HepG2 (cell line): ENCODE measurements around the gene CIAO2B. TPM values are rescaled to one million over a fixed set of nuclear protein-coding genes. Genes with fewer than 3 reads are reported as not detected.

ENCODE experiments used
- DBP ChIP-seq: sonication (generic); formaldehyde crosslinking; IDR thresholded peaks from 2 replicates; pipeline ENCODE4 v1.4.0; 2020; ENCODE audit warnings: missing genetic modification reagents; ENCODE audit errors: not compliant biosample characterization
- ERF ChIP-seq: IDR thresholded peaks from 2 replicates; pipeline ENCODE4 v1.6.1; 2018; ENCODE audit warnings: missing biosample characterization, missing genetic modification reagents
- HDAC2 ChIP-seq: sonication (generic); formaldehyde crosslinking; IDR thresholded peaks from 2 replicates; pipeline ENCODE4 v1.4.0; 2020; ENCODE audit warnings: missing genetic modification reagents
- HNRNPL ChIP-seq: fragments of 200-400 bp; formaldehyde crosslinking; IDR thresholded peaks from 2 replicates; pipeline ENCODE4 v1.6.1; 2017; ENCODE audit warnings: mild to moderate bottlenecking, low read depth, low read length
- MIER3 ChIP-seq: IDR thresholded peaks from 2 replicates; pipeline ENCODE4 v1.6.1; 2016; ENCODE audit warnings: missing compliant biosample characterization, borderline replicate concordance
- MIXL1 ChIP-seq: IDR thresholded peaks from 2 replicates; pipeline ENCODE4 v1.6.1; 2016
- MXD4 ChIP-seq: IDR thresholded peaks from 2 replicates; pipeline ENCODE4 v1.6.1; 2016; ENCODE audit warnings: mild to moderate bottlenecking, missing biosample characterization, missing genetic modification reagents
- POGK ChIP-seq: sonication (generic); formaldehyde crosslinking; conservative IDR thresholded peaks from 2 replicates; pipeline ENCODE4 v1.8.0; 2022; ENCODE audit warnings: mild to moderate bottlenecking, moderate library complexity, missing genetic modification reagents
- RBM39 ChIP-seq: fragments of 200-400 bp; formaldehyde crosslinking; IDR thresholded peaks from one replicate; pipeline ENCODE4 v1.6.1; 2018; ENCODE audit warnings: antibody characterized with exemption, mild to moderate bottlenecking, low read depth, low read length; ENCODE audit not compliant: poor library complexity, severe bottlenecking
- SMAD1 ChIP-seq: sonication (generic); formaldehyde crosslinking; IDR thresholded peaks from 2 replicates; pipeline ENCODE4 v1.4.0; 2020; ENCODE audit warnings: missing genetic modification reagents, low read depth, mild to moderate bottlenecking, borderline replicate concordance
- SP140L ChIP-seq: sonication (generic); formaldehyde crosslinking; IDR thresholded peaks from 2 replicates; pipeline ENCODE4 v1.4.0; 2020; ENCODE audit warnings: missing genetic modification reagents, borderline replicate concordance
- XBP1 ChIP-seq: sonication (generic); formaldehyde crosslinking; IDR thresholded peaks from 2 replicates; pipeline ENCODE4 v1.5.0; 2020; ENCODE audit warnings: missing genetic modification reagents
- ZBTB34 ChIP-seq: sonication (generic); formaldehyde crosslinking; IDR thresholded peaks from 2 replicates; pipeline ENCODE4 v1.8.0; 2022; ENCODE audit warnings: mild to moderate bottlenecking, missing genetic modification reagents
- ZMYM2 ChIP-seq: sonication (generic); formaldehyde crosslinking; IDR thresholded peaks from 2 replicates; pipeline ENCODE4 v1.8.0; 2022; ENCODE audit warnings: mild to moderate bottlenecking, missing genetic modification reagents
- ZNF124 ChIP-seq: sonication (generic); formaldehyde crosslinking; IDR thresholded peaks from 2 replicates; pipeline ENCODE4 v1.4.0; 2020; ENCODE audit warnings: missing genetic modification reagents
- ZNF232 ChIP-seq: sonication (generic); formaldehyde crosslinking; IDR thresholded peaks from 2 replicates; pipeline ENCODE4 v1.4.0; 2020; ENCODE audit warnings: missing genetic modification reagents, borderline replicate concordance
- ZNF441 ChIP-seq: sonication (generic); formaldehyde crosslinking; IDR thresholded peaks from 2 replicates; pipeline ENCODE4 v1.7.0; 2021; ENCODE audit warnings: missing genetic modification reagents, borderline replicate concordance
- ZNF552 ChIP-seq: sonication (generic); formaldehyde crosslinking; IDR thresholded peaks from 2 replicates; pipeline ENCODE4 v1.9.0; 2022; ENCODE audit warnings: missing genetic modification reagents, mild to moderate bottlenecking, borderline replicate concordance
- ZNF629 ChIP-seq: sonication (generic); formaldehyde crosslinking; conservative IDR thresholded peaks from 2 replicates; pipeline ENCODE4 v1.5.0; 2020; ENCODE audit warnings: missing genetic modification reagents
- ZNF710 ChIP-seq: sonication (generic); formaldehyde crosslinking; IDR thresholded peaks from 2 replicates; pipeline ENCODE4 v1.5.0; 2020; ENCODE audit warnings: mild to moderate bottlenecking, missing genetic modification reagents, borderline replicate concordance
- polyA plus RNA-seq, 8 experiments: library from polyadenylated mRNA; depleted of rRNA in 3 of 8; stranded (reverse) in 7 of 8; unstranded in 1 of 8; fragments of >200 nt; fragmentation: Illumina TruSeq in 4 of 8; extraction: Trizol in 4 of 8; gene quantifications; 2 replicates each; pipeline versions ENCODE4 v1.2.1 to v1.2.3, GENCODE V29; 2011 to 2016; ENCODE audit warnings: low read depth in 4 of 8, missing spikeins in 1 of 8, mixed read lengths in 1 of 8; ENCODE audit not compliant: insufficient read depth in 1 of 8
- total RNA-seq, 5 experiments: library from RNA; depleted of rRNA; stranded (reverse); fragments of >200 nt; fragmentation: Illumina TruSeq; extraction: Trizol; gene quantifications; 2 replicates each; pipeline ENCODE4 v1.2.3, GENCODE V29; 2016; ENCODE audit warnings: low read depth in 1 of 5
- TF ChIP-seq, protein P1 (sequence below): sonication (generic); formaldehyde crosslinking; conservative IDR thresholded peaks from 2 replicates; pipeline ENCODE4 v1.8.1; 2023; ENCODE audit warnings: missing genetic modification reagents

Gene CIAO2B
- total and polyA plus RNA-seq, 2 of the 13 experiments (the other 11 are each of a cell fraction or from before 2014, with no cell fraction given) = 157 to 293 TPM

GRCh38 chr16:66961065-66961744, 27.0 kb upstream of the CIAO2B start, which contains the start of gene CES3 (continued):
- TF ChIP-seq MIER3 (CRISPR knock-in tag) (peak; percentile 84; the same call in 1 of the 2 replicates), XBP1 (CRISPR knock-in tag) (no peak), HDAC2 (CRISPR knock-in tag) (peak; percentile 58), RBM39 (no peak), MXD4 (CRISPR knock-in tag) (peak; percentile 29; the same call in 1 of the 2 replicates), ZMYM2 (CRISPR knock-in tag) (no peak), ERF (CRISPR knock-in tag) (peak; percentile 78), MIXL1 (CRISPR knock-in tag) (peak; percentile 64; the same call in 1 of the 2 replicates), POGK (CRISPR knock-in tag) (peak; percentile 68; the same call in 1 of the 2 replicates), ZNF441 (CRISPR knock-in tag) (peak; percentile 77; the same call in 1 of the 2 replicates), ZNF552 (0 out of 2 replicates have a peak, but pooled peaks have one; percentile 9), ZNF629 (CRISPR knock-in tag) (peak; percentile 20; the same call in 1 of the 2 replicates), ZBTB34 (CRISPR knock-in tag) (no peak; the same call in 1 of the 2 replicates), SP140L (CRISPR knock-in tag) (peak; percentile 72; the same call in 1 of the 2 replicates), HNRNPL (0 out of 2 replicates have a peak, but pooled peaks have one; percentile 27), ZNF124 (CRISPR knock-in tag) (peak; percentile 42; the same call in 1 of the 2 replicates), SMAD1 (0 out of 2 replicates have a peak, but pooled peaks have one; percentile 63), DBP (CRISPR knock-in tag) (no peak), ZNF232 (CRISPR knock-in tag) (peak; percentile 35; the same call in 1 of the 2 replicates), ZNF710 (0 out of 2 replicates have a peak, but pooled peaks have one; percentile 33)
- TF ChIP-seq, protein P1, sequence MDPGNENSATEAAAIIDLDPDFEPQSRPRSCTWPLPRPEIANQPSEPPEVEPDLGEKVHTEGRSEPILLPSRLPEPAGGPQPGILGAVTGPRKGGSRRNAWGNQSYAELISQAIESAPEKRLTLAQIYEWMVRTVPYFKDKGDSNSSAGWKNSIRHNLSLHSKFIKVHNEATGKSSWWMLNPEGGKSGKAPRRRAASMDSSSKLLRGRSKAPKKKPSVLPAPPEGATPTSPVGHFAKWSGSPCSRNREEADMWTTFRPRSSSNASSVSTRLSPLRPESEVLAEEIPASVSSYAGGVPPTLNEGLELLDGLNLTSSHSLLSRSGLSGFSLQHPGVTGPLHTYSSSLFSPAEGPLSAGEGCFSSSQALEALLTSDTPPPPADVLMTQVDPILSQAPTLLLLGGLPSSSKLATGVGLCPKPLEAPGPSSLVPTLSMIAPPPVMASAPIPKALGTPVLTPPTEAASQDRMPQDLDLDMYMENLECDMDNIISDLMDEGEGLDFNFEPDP (CRISPR knock-in tag) = no peak
